MM.1S (cell line): ENCODE results near the gene SRSF6.
A peak's percentile ranks its signal among the peaks of the same experiment; 100 is the strongest.

Experiments used
- DNase-seq: peaks from one replicate; pipeline ENCODE4 v3.0.0-alpha.2; 2015
- H2AFZ ChIP-seq: fragments of 300-600 bp; sonication (generic); 2 replicates; pipeline ENCODE4 v1.6.0; 2016; ENCODE audit warnings: antibody characterized with exemption, low read length
- H3F3A ChIP-seq: fragments of 300-600 bp; sonication (generic); 2 replicates; pipeline ENCODE4 v1.6.1; 2016; ENCODE audit warnings: mild to moderate bottlenecking, antibody characterized with exemption, low read length, moderate library complexity, mixed read lengths; ENCODE audit not compliant: insufficient read depth
- H3K27ac ChIP-seq: fragments of 300-600 bp; sonication (generic); 2 replicates; pipeline ENCODE4 v1.5.1; 2016; ENCODE audit warnings: mild to moderate bottlenecking, low read length
- H3K27me3 ChIP-seq: fragments of 300-600 bp; sonication (generic); replicated peaks from 2 replicates; pipeline ENCODE4 v1.6.0; 2016; ENCODE audit warnings: low read length; ENCODE audit not compliant: insufficient read depth
- H3K36me3 ChIP-seq: fragments of 300-600 bp; sonication (generic); replicated peaks from 2 replicates; pipeline ENCODE4 v1.6.1; 2016; ENCODE audit warnings: mild to moderate bottlenecking, low read length, mixed read lengths; ENCODE audit not compliant: insufficient read depth
- H3K4me1 ChIP-seq: fragments of 300-600 bp; sonication (generic); 2 replicates; pipeline ENCODE4 v1.6.1; 2016; ENCODE audit warnings: low read length, mixed read lengths
- H3K4me2 ChIP-seq: fragments of 300-600 bp; sonication (generic); 2 replicates; pipeline ENCODE4 v1.6.0; 2016; ENCODE audit warnings: low read depth, low read length
- H3K4me3 ChIP-seq: fragments of 300-600 bp; sonication (generic); 2 replicates; pipeline ENCODE4 v1.5.1; 2016; ENCODE audit warnings: low read length, mixed read lengths
- H3K79me2 ChIP-seq: fragments of 300-600 bp; sonication (generic); 2 replicates; pipeline ENCODE4 v1.6.1; 2016; ENCODE audit warnings: mixed run types, low read length, mixed read lengths
- H3K9ac ChIP-seq: fragments of 300-600 bp; sonication (generic); 2 replicates; pipeline ENCODE4 v1.6.1; 2016; ENCODE audit warnings: low read length, mixed read lengths
- H3K9me2 ChIP-seq: fragments of 300-600 bp; sonication (generic); replicated peaks from 2 replicates; pipeline ENCODE4 v1.6.1; 2016; ENCODE audit warnings: mild to moderate bottlenecking, low read length, mixed read lengths; ENCODE audit not compliant: insufficient read depth
- H3K9me3 ChIP-seq: fragments of 300-600 bp; sonication (generic); replicated peaks from 2 replicates; pipeline ENCODE4 v1.6.1; 2016; ENCODE audit warnings: mild to moderate bottlenecking, low read length, mixed read lengths; ENCODE audit not compliant: insufficient read depth
- H4K20me1 ChIP-seq: fragments of 300-600 bp; sonication (generic); 2 replicates; pipeline ENCODE4 v1.6.1; 2016; ENCODE audit warnings: mild to moderate bottlenecking, low read length, moderate library complexity, mixed read lengths; ENCODE audit not compliant: insufficient read depth
- EZH2 ChIP-seq: fragments of 300-600 bp; sonication (generic); optimal IDR thresholded peaks from 2 replicates; pipeline ENCODE3; 2017; ENCODE audit warnings: low read depth, mild to moderate bottlenecking, antibody characterized with exemption, low read length, mixed read lengths
- EZH2phosphoT487 ChIP-seq: fragments of 300-600 bp; sonication (generic); IDR thresholded peaks from 2 replicates; pipeline ENCODE4 v1.6.1; 2018; ENCODE audit warnings: antibody characterized with exemption, low read length
- TF ChIP-seq, protein P1 (sequence below): fragments of 300-600 bp; sonication (generic); IDR thresholded peaks from 2 replicates; pipeline ENCODE4 v1.5.1; 2016; ENCODE audit warnings: antibody characterized with exemption, low read length, mixed read lengths

The SRSF6 gene

DNA sequence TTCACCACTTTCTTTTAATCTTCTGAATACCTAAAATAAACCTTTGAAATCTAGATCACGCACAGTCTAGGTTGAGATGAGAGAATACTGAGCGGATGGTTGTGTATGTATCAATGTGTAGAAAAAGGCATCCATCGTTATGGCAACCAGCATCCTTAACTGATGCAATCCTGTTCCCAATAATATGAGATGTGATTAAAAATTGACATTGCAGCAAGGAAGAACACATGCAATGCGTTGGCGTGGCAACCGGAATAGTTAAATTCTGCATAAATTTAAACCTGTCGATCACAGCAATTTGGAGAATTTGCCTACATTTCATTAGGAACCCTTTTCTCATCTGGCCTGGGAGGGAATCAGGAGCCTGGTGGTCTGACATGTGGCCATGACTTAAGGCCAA is 48.5 kb downstream of the SRSF6 start:
- Histone ChIP-seq H3K4me1 (no peaks in the 10 kb centered on the region), H3K27me3 (0 out of 2 replicates have a peak, but pooled peaks cover 4% of the 10 kb centered on the region), H3K4me2 (no peak overlapping the region), H3K36me3 (no peaks in the 10 kb centered on the region), H3K9me3 (no peaks in the 10 kb centered on the region), H3F3A (no peaks in the 10 kb centered on the region), H4K20me1 (no peaks in the 10 kb centered on the region), H3K79me2 (no peaks in the 10 kb centered on the region), H3K9ac (no peak overlapping the region), H3K9me2 (no peaks in the 10 kb centered on the region), H2AFZ (no peak overlapping the region), H3K27ac (no peak overlapping the region), H3K4me3 (no peak overlapping the region)
- TF ChIP-seq EZH2 (no peak), EZH2phosphoT487 (no peak)
- TF ChIP-seq, protein P1, sequence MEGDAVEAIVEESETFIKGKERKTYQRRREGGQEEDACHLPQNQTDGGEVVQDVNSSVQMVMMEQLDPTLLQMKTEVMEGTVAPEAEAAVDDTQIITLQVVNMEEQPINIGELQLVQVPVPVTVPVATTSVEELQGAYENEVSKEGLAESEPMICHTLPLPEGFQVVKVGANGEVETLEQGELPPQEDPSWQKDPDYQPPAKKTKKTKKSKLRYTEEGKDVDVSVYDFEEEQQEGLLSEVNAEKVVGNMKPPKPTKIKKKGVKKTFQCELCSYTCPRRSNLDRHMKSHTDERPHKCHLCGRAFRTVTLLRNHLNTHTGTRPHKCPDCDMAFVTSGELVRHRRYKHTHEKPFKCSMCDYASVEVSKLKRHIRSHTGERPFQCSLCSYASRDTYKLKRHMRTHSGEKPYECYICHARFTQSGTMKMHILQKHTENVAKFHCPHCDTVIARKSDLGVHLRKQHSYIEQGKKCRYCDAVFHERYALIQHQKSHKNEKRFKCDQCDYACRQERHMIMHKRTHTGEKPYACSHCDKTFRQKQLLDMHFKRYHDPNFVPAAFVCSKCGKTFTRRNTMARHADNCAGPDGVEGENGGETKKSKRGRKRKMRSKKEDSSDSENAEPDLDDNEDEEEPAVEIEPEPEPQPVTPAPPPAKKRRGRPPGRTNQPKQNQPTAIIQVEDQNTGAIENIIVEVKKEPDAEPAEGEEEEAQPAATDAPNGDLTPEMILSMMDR = no peak
- no peak for DNase-seq

DNA sequence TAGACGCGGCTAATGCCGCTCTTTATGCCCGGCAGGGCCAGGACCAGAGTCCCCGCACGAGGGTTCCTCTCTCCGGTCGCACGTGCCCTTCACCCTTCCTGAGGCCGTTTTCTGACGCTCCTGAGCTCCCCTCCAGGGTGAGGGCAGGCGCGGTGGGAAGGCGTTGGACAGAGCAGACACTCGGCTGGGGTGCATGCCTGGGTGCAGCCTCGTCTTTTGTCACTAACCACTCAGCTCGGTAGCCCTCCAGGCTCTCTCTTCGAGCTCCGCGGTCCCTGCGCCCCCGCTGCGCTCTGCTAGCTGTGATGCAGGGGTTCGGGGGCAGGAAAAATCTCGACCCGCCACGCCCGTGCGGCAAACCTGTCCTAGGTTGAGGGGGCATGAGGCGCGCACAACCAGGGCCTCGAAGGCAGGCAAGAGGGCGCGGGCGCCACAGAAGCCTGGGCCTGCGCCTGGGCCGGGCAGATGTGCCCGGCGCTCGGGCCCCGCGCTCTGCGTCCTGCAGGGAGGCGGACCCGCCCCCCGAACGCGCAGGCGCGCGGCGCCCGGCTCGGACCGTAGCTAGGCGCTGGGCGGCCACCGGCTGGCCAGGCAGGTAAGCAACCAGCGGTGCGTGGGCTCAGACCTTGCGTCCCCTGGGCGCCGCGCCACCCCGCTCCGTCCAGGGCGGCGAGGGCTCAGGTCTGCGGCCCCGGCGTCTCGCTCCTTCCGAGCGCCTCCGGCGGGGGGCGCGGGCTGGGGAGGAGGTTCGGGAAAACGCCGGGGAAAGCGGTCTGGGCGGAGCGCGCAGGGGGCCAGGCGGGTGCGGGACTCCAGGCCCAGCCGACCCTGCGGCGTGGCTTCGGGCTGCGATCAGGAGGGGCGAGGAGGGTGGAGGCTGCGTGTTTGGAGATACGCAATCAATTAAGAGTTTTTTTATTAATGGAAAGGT is 49.7 kb downstream of the SRSF6 start, which contains the start of gene L3MBTL1:
Gene L3MBTL1, plus strand, starts transcription at position 548 of the 931 bp plus-strand sequence. CDS start 5,807 bp downstream, outside the sequence.
- Histone ChIP-seq H3K27me3 (0 out of 2 replicates have a peak, but pooled peaks cover 4% of the 10 kb centered on the region), H3K9me2 (no peaks in the 10 kb centered on the region), H3K9ac (peak within 1 kb of the TSS; percentile 23; the same call in 1 of the 2 replicates), H4K20me1 (no peaks in the 10 kb centered on the region), H3K4me1 (no peaks in the 10 kb centered on the region), H3K4me2 (peak within 1 kb of the TSS; percentile 70), H3K27ac (no peak within 1 kb of the TSS), H2AFZ (0 out of 2 replicates have a peak within 1 kb of the TSS, but pooled peaks have one; percentile 45), H3F3A (no peaks in the 10 kb centered on the region), H3K36me3 (no peaks in the 10 kb centered on the region), H3K79me2 (no peaks in the 10 kb centered on the region), H3K4me3 (peak within 1 kb of the TSS; percentile 57), H3K9me3 (no peaks in the 10 kb centered on the region)
- DNase-seq = peak; percentile 23
- TF ChIP-seq EZH2phosphoT487 (no peak), EZH2 (no peak)
- TF ChIP-seq, protein P1 = no peak

DNA sequence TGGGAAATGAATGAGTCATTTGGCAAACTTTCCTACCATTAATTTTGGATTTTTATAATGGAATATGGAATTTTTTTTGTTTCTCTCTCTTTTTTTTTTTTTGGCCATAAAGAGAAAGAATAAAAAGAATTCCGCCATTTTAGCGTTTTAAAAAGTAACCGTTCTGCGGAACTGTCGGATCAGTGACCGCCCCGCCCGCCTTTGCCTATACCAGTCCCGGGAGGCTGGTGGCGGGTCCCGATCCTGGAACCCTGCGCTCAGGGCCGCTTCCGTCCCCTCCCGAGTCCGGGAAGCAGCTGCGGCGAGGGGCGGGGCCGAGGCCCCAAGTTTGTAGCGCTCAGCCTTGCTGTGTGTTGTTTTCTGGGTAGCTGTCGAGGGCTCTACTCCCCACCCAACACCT is 50.4 kb downstream of the SRSF6 start:
- H3K9ac ChIP-seq = peak overlapping the region; percentile 23; the same call in 1 of the 2 replicates
- peak overlapping the region; percentile 70 for H3K4me2 ChIP-seq
- H3K4me3 ChIP-seq = peak overlapping the region; percentile 57
- no peaks in the 10 kb centered on the region for H3K36me3 ChIP-seq
- no peaks in the 10 kb centered on the region for H4K20me1 ChIP-seq
- no peaks in the 10 kb centered on the region for H3F3A ChIP-seq
- 0 out of 2 replicates have a peak, but pooled peaks cover 4% of the 10 kb centered on the region for H3K27me3 ChIP-seq
- no peaks in the 10 kb centered on the region for H3K4me1 ChIP-seq
- no peaks in the 10 kb centered on the region for H3K79me2 ChIP-seq
- no peaks in the 10 kb centered on the region for H3K9me2 ChIP-seq
- no peak for DNase-seq
- TF ChIP-seq EZH2 (no peak), EZH2phosphoT487 (no peak)
- TF ChIP-seq, protein P1 = no peak
- no peak overlapping the region for H3K27ac ChIP-seq
- H3K9me3 ChIP-seq = no peaks in the 10 kb centered on the region
- 0 out of 2 replicates have a peak overlapping the region, but pooled peaks have one; percentile 45 for H2AFZ ChIP-seq
